BJ (cell line): ENCODE data around the gene WDSUB1. TPM values are rescaled to one million over a fixed set of nuclear protein-coding genes. Genes with fewer than 3 reads are reported as not detected.
A peak's percentile ranks its signal among the peaks of the same experiment; 100 is the strongest.

Source experiments
- CTCF ChIA-PET: fragments of 350-600 bp; formaldehyde crosslinking; extraction: SDS; loops from one replicate; lab custom pipeline; 2021; ENCODE audit warnings: antibody characterized with exemption, inconsistent platforms; lab: Yijun Ruan, JAX
- POLR2A ChIA-PET: fragments of 300-600 bp; sonication (Branson Sonifier 250); formaldehyde crosslinking; extraction: SDS; loops from one replicate; lab custom pipeline; 2021; ENCODE audit warnings: antibody characterized with exemption; lab: Charles Lee
- DNase-seq: peaks from one replicate; pipeline ENCODE4 v3.0.0-alpha.2; 2011; ENCODE audit warnings: low read depth
- H3K27me3 ChIP-seq: 2 replicates; pipeline ENCODE4 v1.6.0; 2011; ENCODE audit warnings: low read length; ENCODE audit not compliant: control insufficient read depth, insufficient read depth
- H3K36me3 ChIP-seq: 2 replicates; pipeline ENCODE4 v1.5.1; 2011; ENCODE audit warnings: low read length; ENCODE audit not compliant: control insufficient read depth, insufficient read depth
- H3K4me3 ChIP-seq: 2 replicates; pipeline ENCODE4 v1.5.1; 2011; ENCODE audit warnings: low read depth, mild to moderate bottlenecking, control low read depth, low read length
- CTCF ChIP-seq: IDR thresholded peaks from 2 replicates; pipeline ENCODE4 v1.5.1; 2011; ENCODE audit warnings: low read depth, mild to moderate bottlenecking, control low read depth, inconsistent platforms, low read length, moderate library complexity; ENCODE audit not compliant: insufficient read depth
- polyA plus RNA-seq: library from polyadenylated mRNA; depleted of rRNA; stranded (reverse); fragments of >200 nt; gene quantifications from 2 replicates; pipeline ENCODE4 v1.2.3, GENCODE V29; 2011

Gene WDSUB1
- polyA plus RNA-seq, 1 experiment: 4.5 TPM

- Histone ChIP-seq H3K36me3 (peaks cover 12% of the 10 kb centered on the region), H3K4me3 (no peak overlapping the region), H3K27me3 (no peaks in the 10 kb centered on the region)
- CTCF ChIA-PET: no interaction called here
- DNase-seq: no peak
- no peak for TF ChIP-seq CTCF
- POLR2A ChIA-PET: no interaction called here
These were observed 51.6 kb downstream of the WDSUB1 start for GRCh38 chr2:159234868-159235267.

- no peaks in the 10 kb centered on the region for H3K27me3 ChIP-seq
- DNase-seq: no peak
- H3K4me3 ChIP-seq: no peak overlapping the region
- TF ChIP-seq CTCF: no peak
- H3K36me3 ChIP-seq: peaks cover 14% of the 10 kb centered on the region
- ChIA-PET POLR2A (no interaction called here), CTCF (no interaction called here)
These were observed 53.9 kb downstream of the WDSUB1 start for GRCh38 chr2:159232456-159233170.

GRCh38 chr2:159230145-159230877 lies 56.2 kb downstream of the WDSUB1 start:
- peaks cover 14% of the 10 kb centered on the region for H3K36me3 ChIP-seq
- no peak for TF ChIP-seq CTCF
- H3K4me3 ChIP-seq: no peak overlapping the region
- no peak for DNase-seq
- H3K27me3 ChIP-seq: no peaks in the 10 kb centered on the region
- POLR2A ChIA-PET: no interaction called here
- CTCF ChIA-PET: no interaction called here

- TF ChIP-seq CTCF: no peak
- peaks cover 21% of the 10 kb centered on the region for H3K36me3 ChIP-seq
- CTCF ChIA-PET: no interaction called here
- H3K4me3 ChIP-seq: no peak overlapping the region
- DNase-seq: no peak
- POLR2A ChIA-PET: no interaction called here
- H3K27me3 ChIP-seq: no peaks in the 10 kb centered on the region
These were observed 56.9 kb downstream of the WDSUB1 start for GRCh38 chr2:159229476-159230144.

- 0 out of 2 replicates have a peak, but pooled peaks have one; percentile 16 for TF ChIP-seq CTCF
- POLR2A ChIA-PET: interaction anchor here (0.5 to 0.7 kb wide), 2 partner anchors 26 to 134 kb away, joined by 3 to 7 read pairs; no protein-coding TSS in a partner anchor
- no peaks in the 10 kb centered on the region for H3K27me3 ChIP-seq
- H3K4me3 ChIP-seq: no peak overlapping the region
- CTCF ChIA-PET: interaction anchor here (0.9 to 1.3 kb wide), 3 partner anchors 18 to 578 kb away, joined by 3 to 4 read pairs (median 3); no protein-coding TSS in a partner anchor
- peaks cover 29% of the 10 kb centered on the region for H3K36me3 ChIP-seq
- peak; percentile 90 for DNase-seq
These were observed 58.4 kb downstream of the WDSUB1 start for GRCh38 chr2:159228081-159228581.
